Measurements from ENCODE around the gene ATP5PD. TPM values are rescaled to one million over a fixed set of nuclear protein-coding genes. Genes with fewer than 3 reads are reported as not detected.

Gene ATP5PD
- total RNA-seq: 138 and 188 TPM in 2 replicates

DNA sequence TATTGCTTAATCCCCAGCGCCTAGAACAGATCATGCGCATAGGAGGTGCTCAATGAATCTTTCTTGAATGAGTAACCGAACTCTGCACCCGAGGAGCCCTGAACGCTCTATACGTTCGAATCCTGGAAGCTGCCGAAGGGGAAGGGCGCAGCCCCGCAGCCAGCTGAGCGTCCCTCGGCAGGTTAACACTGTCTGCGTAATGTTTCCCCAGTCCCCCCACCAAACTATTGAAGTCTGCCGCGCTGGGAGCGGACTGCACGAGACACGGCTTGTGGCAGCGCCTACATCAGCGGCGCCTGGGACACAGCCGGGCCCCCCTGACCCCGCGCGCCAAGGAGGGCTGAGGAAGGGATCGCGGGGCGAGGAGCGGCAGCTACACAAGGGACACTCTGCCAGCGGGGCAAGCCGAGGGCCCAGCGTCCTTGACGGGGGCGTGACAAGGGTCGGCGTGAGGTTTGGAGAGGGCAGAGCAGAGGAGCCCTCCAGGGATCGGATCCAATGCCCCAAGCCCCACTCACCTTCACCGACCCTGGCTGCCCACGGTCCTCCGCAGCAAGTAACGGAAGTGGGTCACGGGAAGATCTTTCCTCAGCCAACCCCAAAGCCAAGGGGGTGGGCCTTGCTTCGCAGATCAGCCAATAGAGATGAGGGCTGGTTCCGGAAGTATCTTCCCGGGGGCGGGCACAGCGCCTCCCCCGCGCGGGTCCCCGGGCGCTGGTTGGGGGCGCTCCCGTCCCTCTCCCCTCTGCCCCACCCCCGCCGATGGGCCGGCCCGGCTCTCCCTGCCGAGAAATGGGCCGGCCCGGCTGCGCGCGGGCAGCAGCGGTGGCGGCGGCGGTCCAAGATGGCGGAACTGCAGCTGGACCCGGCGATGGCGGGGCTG, at the start of gene ATP5PD, which contains the start of gene KCTD2:
TSS of gene ATP5PD (minus strand) at position 563 of the 883 bp plus-strand sequence. CDS start 4,319 bp downstream, outside the sequence.
TSS of gene KCTD2 (plus strand) at position 819 of the 883 bp plus-strand sequence. CDS start at position 845, 26 bp downstream.
- DNase-seq (ENCODE audit: low read depth in 2 of 2): peak; percentile 92 to 97

DNA sequence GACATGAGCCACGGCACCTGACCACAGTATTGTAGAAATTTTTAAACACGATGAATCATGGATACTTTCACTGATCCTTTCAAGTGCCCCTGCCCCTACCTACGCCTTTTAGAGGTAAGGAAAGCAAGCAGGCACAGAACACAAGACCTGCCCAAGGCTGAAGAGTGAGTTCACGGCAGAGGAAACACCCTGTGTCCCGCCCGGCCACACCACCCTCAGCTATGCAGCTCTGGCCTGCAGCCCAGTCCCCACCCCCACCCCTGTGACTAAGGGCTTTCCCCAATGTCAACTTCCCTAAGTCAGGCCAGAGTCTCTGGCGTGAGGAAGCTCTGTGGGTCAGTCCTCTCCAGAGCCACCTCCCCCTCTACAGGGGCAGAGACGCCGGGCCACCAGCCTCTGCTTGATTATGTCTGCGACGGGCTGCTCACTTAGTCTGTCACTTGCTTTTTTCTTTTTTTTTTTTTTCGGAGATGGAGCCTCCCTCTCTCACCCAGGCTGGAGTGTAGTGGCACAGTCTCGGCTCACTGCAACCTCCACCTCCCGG, 49.4 kb upstream of the ATP5PD start:
- DNase-seq (ENCODE audit: low read depth in 2 of 2): peak; percentile 64 to 88

DNA sequence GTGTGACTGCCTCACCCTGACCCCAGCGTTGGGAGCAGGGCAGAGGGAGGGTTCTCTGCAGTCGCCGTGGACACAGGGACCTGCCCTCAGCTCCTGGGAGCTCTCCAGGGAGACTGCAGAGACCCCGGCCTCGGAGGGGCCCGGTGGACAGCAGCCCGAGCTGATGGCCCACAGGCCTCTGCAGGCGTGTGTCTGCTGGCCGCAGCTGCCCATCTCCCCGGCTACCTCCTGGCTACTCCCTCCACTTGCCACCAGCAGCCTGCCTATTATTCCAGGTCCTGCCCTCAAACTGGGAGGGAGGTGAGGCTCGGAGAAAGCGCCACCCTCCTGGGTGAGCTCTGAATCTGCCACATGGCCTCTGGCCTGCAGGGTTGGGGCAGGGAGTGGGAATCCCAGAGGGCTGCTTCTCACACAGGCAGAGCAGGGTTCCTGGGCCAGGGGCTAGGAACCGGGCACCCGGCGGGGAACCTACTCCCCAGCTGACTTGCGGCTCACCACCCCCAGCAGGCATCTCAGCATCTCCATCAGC, 48.2 kb upstream of the ATP5PD start:
- no peak for DNase-seq (ENCODE audit: low read depth in 2 of 2)

DNA sequence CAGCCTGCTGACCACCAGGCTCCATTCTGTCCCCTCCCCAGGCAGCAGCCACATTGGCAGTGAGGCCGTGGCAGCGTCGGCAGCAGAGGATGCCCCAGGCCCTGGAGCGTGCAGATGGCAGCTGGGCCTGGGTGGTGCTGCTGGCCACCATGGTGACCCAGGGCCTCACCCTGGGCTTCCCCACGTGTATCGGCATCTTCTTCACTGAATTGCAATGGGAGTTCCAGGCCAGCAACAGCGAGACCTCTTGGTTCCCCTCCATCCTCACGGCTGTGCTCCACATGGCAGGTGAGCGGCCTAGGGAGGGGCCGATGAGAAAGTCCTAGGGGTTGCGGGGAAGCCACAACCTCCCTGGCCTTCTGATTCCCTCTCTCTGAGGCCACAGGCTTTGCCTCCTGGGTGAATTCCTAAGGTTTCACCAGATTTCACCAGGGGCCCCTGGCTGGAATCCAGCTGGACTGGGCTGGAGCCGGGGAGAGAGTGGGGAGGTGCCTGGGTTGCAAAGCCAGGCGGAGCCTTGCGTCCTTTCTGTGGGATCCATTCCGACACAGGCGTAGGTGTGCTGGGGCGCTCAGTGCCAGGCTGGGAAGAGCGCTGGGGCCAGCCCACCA, 46.9 kb upstream of the ATP5PD start:
- no peak for DNase-seq (ENCODE audit: low read depth in 2 of 2)

DNA sequence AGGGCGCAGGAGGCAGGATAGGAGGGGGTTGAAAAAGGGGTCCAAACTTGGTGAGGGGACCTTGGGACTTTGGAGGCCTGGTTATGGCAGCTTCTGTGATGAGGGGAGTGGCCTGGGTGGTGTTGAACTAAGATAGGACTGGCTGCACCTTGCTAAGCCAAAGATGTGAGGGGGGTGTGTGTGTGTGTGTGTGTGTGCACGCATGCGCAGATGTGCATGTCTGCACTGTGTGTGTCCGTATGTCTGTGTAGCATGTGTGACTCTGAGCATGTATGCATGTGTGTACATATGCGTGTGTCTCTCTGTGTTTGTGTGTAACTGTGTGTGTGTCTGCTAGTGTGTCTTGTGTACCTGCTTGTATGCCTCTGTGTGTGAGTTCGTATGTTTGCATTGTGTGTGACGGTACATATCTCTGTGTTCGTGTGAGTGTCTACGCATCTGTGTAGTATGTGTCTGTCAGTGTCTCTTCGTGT, 45.1 kb upstream of the ATP5PD start:
- no peak for DNase-seq (ENCODE audit: low read depth in 2 of 2)

DNA sequence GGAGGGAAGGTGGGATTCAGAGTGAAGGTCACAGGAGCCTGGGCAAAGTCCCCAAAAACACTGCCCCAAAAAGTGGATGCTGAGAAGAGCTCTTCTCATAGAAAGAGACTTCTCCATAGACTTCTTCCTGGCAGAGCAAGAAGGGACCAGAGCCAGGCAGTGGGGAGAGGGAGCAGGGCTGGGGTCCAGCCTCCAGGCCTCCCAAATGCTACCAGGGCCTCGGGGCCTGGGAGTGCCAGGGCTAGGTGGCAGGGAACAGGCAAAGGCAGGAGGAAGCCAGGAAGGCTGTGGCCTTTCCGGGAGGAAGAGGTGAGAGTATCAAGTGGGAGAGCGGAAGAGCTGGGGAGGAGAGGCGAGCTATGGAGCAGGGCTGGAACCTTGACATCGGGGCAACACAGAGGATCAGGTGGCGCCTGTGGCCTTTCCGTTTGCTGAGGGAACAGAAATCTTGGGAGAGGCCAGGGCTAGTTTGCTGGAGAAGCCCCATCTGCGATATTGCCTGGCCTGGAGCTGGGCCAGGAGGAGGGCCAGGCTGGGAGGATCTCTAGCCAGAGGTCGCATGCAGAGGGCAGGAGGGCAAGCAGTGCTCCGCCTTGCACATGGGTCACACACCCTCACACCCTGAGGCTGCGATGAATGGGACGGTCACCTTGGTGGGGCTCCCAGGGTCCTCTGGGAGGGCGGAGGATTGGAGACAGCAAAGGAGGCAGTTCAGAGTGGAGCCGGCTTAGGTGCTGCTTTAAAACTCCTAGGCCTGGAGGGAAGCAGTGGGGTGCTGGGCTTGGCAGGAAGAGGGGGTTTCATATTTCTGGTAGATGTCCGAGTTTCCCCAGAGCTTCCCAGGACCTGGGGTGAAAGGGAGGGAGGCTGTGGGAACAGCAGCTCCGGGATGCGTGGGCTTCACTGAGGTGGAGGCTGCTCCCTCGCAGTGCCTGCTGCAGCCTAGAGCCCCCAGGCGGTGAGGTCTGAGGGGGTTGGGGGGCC, 44.4 kb upstream of the ATP5PD start:
- no peak for DNase-seq (ENCODE audit: low read depth in 2 of 2)

DNA sequence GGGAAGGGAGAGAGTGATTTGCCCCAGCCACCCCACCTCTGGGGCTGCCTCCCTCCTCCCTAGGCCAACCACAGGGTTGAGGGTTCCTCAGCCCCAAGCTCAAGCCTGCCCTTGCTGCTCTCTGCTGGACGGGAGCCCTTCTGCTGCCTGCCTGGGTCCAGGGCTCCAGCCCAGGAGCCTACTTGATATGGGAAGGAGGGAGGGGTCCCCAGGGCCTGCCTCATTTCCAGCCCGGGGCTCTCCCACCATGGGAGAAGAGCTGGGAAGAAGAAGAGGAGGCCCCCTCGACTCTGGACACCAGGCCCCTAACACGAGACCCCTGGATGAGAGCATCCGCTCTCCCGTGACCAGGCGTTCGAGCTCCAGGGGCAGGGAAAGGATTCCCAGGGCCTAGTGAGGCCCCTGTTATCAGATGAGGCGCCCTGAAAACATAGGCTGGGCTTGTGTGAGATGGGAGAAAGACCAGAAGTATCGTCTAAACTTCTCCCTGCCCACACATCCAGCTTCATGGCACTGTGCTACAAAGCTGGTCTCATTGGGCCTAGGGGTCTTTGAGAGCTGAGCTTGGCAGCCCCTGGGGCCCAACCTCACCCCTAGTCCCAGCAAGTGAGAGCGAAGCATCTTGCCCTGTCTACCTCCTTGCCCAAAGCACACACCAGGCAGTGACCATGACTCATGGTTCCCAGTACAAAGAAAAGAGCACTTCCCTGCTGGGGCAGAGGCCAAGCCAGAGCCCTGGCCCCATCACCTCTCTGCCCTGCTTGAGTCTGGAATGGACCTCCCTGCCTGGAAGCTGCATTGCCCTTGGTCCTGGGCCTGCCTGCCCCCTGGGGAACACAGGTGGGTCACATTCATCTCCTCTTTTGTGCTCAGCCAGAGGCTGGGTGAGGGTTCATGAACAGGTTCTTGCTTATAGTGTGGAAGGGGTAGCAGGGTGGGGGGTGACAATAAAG, 42.0 kb upstream of the ATP5PD start:
- peak in 1 of 2 donors; percentile 60 for DNase-seq (ENCODE audit: low read depth in 2 of 2)

DNA sequence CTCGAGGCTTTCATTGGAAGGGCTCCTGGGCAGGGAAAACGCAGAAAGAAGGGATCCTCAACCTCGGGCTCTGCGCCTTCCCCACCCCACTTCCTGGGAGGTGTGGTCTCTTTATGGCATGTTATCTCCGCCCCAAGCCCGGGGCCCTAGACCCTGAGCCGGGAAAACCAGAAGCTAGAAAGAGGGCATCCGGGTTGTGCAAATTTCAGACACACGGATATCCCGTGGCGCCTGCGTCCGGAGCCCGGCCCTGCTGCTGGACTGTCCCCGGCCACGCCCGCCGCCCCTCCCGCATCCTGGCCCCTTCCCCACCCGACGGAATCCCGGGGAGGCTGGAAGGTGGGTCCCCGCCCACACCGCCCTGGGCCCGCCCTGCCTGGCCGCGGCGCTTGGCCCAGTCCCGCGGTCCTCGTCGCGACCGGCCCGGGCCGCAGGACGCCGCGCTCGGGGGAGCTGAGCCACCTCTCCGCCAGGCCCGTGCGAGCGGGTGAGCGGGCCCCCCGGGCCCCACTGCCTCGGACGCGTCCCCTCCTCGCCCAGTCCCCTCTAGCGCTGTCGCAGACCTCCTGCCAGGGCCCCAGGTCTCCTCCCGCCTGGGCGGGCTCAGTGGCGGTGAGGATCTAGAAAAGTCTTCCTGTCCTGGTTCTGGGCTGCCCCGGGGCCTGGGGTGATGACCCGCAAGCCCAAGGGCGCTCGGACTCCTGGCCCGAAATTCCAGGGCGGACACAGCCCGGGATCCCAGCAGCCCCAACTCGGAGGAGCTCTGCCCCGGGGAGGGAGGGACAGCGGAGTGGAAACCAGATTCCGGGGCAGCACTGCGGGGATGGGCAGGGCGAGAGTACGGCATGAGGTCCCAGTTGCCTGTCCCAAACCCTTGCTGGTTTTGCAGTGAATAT, 41.0 kb upstream of the ATP5PD start, which contains the start of gene SLC16A5:
TSS of gene SLC16A5 (plus strand) at position 397 of the 896 bp plus-strand sequence. CDS start 5,683 bp downstream, outside the sequence.
- DNase-seq (ENCODE audit: low read depth in 2 of 2): peak; percentile 83 to 87

DNA sequence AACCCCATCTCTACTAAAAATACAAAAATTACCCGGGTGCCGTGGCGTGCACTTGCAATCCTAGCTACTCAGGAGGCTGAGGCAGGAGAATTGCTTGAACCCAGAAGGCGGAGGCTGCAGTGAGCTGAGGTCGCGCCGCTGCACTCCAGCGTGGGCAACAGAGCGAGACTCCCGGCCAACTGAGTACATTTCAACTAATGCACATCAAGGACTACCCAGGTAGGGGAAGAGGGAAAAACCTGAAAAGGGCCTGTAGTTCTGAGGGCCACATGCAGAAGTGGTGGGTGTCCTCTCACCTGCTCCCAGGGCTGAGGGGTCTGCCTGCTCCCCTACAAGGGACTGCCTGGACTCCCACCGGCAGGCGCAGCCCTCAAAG, 40.4 kb upstream of the ATP5PD start:
- DNase-seq (ENCODE audit: low read depth in 2 of 2): no peak

DNA sequence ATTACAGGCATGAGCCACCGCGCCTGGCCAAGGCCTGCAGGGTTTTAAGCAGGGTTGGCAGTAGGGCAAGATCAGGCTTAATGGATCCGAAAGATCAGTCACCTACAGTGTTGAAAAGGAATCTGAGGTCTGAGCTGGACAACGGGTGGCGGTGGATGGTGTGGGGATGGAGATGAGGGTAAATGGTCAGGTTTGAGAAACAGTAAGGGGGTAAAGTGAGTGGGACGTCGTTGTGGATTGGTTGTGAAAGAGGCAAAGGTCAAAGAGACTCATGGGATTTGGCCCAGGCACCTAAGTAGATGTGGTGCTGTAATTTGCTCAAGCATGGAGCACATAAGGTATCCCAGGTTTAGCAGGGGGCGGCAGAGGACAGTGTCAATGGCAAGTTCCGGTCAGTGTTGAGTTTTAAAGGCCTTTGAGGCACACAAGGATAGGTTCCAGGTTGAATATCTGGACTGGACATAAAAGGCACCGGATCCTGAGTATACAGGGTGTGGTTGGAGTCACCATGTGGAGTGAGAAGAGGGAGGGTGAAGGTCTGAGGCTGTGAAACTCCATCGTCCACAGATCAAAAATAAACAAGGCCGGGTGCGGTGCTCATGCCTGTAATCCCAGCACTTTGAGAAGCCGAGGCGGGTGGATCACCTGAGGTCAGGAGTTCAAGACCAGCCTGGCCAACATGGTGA, 39.9 kb upstream of the ATP5PD start:
- no peak for DNase-seq (ENCODE audit: low read depth in 2 of 2)

DNA sequence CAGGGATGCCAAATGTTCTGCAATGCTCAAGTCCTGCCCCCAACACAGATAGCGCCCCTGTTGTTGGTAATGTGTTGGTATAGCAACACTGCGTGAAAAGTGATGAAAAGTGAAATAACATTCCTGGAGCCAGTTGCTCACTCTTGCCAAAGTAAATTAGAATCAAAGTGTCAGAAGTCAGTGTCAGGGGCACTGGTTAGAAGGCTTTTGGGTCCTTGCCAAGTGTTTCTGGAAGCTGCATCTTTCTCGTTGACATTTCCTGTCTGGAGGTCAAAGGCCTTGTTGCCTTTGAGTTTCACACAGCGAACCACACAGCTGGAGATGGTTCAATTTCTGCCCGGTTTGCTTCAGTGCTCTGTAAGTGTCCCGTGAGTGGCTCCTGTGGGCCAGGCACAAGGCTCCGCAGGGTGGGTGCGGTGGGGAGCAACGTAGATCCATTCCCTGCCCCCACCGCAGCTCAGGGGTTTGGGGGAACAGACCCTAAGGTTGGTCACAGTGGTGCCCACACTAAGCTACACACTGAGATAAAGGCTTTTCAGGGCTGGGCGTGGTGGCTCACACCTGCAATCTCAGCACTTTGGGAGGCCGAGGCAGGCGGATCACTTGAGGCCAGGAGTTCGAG, 37.4 kb upstream of the ATP5PD start:
- peak; percentile 93 to 99 for DNase-seq (ENCODE audit: low read depth in 2 of 2)

DNA sequence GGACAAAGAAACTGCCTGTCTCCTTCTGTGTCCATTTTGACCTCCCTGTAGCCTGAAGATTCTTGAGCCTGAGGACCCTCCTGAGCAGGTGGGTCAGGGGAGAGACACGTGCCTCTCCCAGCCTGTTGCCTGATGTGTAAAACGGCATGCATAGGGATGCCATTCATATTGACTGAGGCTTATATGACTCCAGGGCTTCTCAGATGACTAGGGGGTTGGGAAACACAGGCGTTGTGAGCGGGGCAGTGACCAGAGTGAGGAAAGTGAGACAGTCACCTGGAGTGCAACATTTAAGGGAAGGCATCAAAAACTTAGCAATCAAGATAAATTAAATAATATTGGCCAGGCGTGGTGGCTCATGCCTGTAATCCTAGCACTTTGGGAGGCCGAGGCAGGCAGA, 35.9 kb upstream of the ATP5PD start:
- DNase-seq (ENCODE audit: low read depth in 2 of 2): no peak

DNA sequence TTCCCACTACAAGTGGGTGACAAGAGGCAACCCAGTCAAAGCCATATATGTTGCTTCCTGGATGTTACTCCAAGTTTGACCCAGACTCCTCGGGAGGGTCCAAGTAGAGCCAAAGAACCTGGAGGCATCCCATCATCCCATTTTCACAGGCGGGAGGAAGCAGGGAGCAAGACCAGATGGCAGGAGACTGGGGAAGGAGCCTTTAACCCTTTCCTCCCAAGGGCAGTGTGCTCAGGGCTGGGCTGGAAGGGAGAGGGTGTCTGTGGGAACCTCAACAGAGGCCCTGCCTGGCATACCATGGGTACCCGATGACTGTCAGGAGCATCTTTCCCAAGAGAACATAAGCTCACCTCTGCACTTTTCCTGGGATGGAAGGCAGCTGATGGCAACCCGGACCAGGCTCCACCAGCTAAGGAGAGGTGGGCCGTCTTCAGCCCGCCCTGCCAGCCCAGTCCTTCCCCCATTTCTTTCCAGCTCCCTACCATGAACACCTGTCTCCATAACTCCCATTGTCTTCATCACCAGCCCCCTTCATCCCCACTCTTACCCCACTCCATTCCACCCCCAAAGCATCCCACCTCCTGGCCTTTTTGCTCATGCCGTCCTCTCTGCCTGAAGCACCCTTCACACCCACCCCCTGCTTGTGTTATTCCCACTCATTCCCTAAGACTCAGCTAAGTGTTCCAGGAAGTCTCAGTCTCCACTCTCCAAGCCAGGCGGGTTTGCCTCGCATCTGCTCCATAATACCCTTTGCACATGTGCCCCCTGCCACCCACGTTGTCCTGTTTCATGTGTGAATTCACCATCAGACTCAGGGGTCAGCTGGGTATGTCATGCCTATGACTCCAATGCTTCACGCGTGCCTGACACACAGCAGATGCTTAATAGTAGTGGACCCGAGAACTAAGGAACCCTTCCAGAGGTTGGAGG, 35.1 kb upstream of the ATP5PD start:
- DNase-seq (ENCODE audit: low read depth in 2 of 2): no peak

DNA sequence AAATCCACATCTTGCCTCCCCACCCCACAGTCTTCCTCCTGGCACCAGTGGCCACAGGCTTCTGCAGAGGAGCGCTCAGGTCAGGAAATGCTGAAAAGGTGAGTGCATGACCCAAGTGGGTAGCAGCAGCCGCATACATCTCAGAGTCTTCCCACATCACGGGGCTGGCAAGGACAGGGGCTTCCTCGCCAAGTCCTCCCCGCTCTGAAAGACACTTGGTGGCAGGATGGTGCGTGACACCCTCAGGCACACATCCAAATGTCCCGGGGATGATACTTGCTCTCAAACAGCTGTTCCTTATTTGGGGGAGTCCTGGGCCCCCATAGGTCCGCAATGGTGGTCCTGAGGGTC, 32.2 kb upstream of the ATP5PD start:
- DNase-seq (ENCODE audit: low read depth in 2 of 2): no peak

DNA sequence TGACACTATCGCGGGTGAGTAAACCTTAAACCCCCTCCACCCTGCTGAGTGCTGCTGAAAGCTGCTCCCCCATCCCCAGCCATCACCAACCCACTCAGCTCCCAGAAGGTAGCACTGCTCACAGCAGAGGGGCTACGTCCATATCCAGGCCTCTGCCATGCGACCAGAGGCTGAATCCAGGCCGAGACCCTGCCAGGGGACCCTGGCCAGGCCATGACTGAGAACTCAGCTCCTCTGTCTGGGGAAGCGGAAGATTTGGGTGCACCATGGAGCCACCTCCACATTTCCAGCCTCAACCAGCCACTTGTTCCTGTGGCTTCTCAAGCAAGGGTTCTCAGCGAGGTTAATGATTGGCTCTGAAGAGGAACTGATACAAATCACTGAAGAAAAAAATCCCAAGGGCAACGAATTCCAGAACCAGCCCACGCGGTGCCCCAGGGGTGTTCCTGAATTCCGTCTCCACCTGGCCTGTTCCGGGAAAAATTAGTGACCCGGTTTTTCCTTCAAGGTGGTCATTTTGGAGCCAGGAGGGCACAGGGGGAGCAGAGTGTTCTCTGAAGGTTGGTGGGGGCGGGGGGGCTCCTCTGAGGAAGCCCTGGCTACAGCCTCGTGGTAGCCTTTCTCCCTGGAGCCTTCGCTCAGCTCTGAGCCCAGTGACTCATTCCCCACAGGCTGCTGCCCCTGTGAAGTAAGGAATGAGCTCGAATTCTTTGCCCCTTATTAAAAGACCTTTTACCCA, 31.7 kb upstream of the ATP5PD start:
- peak in 1 of 2 donors; percentile 35 for DNase-seq (ENCODE audit: low read depth in 2 of 2)

Measured in dermis microvascular lymphatic vessel endothelial cell (primary cell).